Parathyroid adenoma (tissue), 2 donors: ENCODE data around the gene GADL1.

Source experiments
- H2AFZ ChIP-seq: fragments of 300-600 bp; sonication (generic); one replicate; pipeline ENCODE4 v1.7.0; 2017; ENCODE audit warnings: antibody characterized with exemption, mild to moderate bottlenecking
- H3K27ac ChIP-seq: fragments of 300-600 bp; sonication (generic); one replicate; pipeline ENCODE4 v1.7.0; 2017
- H3K27me3 ChIP-seq: fragments of 300-600 bp; sonication (generic); one replicate; pipeline ENCODE4 v1.7.0; 2017; ENCODE audit warnings: low read length; ENCODE audit not compliant: control insufficient read depth, insufficient read depth
- H3K36me3 ChIP-seq: fragments of 300-600 bp; sonication (generic); one replicate; pipeline ENCODE4 v1.7.0; 2017; ENCODE audit warnings: low read length; ENCODE audit not compliant: control insufficient read depth, insufficient read depth
- H3K4me1 ChIP-seq: fragments of 300-600 bp; sonication (generic); one replicate; pipeline ENCODE4 v1.7.0; 2017; ENCODE audit warnings: control low read depth
- H3K4me2 ChIP-seq: fragments of 300-600 bp; sonication (generic); one replicate; pipeline ENCODE4 v1.7.0; 2017; ENCODE audit warnings: low read length
- H3K4me3 ChIP-seq: fragments of 300-600 bp; sonication (generic); one replicate; pipeline ENCODE4 v1.7.0; 2017; ENCODE audit warnings: low read depth, low read length
- H3K79me2 ChIP-seq: fragments of 300-600 bp; sonication (generic); one replicate; pipeline ENCODE4 v1.7.0; 2017; ENCODE audit warnings: control low read depth
- H3K9ac ChIP-seq: fragments of 300-600 bp; sonication (generic); one replicate; pipeline ENCODE4 v1.7.0; 2017; ENCODE audit warnings: mild to moderate bottlenecking
- H3K9me3 ChIP-seq: fragments of 300-600 bp; sonication (generic); one replicate; pipeline ENCODE4 v1.7.0; 2017; ENCODE audit warnings: low read length; ENCODE audit not compliant: control insufficient read depth
- TF ChIP-seq, protein P1 (sequence below): fragments of 300-600 bp; sonication (generic); IDR thresholded peaks from one replicate; pipeline ENCODE4 v1.7.0; 2017; ENCODE audit warnings: antibody characterized with exemption, mild to moderate bottlenecking
- donor health status: primary hyperparathyroidism.

Gene GADL1

DNA sequence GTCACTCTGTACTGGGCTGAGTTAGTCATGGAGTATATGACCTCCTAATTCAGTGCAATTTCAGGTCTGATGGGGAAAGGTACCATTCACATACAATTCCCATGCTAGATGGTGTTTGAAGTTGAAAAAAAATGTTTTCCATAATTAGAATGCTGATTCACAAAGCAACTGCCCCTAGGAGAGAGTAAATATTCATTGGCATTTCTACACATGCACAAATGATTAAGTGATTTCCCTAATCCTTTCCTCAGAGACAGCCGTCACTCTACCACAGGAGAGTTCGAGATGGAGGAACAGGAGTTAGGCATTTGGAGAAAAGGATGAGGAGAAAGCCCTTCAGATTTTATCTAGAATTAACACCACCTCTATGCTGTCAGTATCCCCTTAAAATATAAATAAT lies 32.5 kb downstream of the GADL1 start:
- Histone ChIP-seq H2AFZ (no peak overlapping the region), H3K4me3 (no peak overlapping the region), H3K79me2 (no peaks in the 10 kb centered on the region), H3K27me3 (no peaks in the 10 kb centered on the region), H3K27ac (no peak overlapping the region), H3K36me3 (no peaks in the 10 kb centered on the region), H3K4me2 (no peak overlapping the region), H3K9ac (no peak overlapping the region), H3K9me3 (no peaks in the 10 kb centered on the region), H3K4me1 (no peaks in the 10 kb centered on the region)
- TF ChIP-seq, protein P1, sequence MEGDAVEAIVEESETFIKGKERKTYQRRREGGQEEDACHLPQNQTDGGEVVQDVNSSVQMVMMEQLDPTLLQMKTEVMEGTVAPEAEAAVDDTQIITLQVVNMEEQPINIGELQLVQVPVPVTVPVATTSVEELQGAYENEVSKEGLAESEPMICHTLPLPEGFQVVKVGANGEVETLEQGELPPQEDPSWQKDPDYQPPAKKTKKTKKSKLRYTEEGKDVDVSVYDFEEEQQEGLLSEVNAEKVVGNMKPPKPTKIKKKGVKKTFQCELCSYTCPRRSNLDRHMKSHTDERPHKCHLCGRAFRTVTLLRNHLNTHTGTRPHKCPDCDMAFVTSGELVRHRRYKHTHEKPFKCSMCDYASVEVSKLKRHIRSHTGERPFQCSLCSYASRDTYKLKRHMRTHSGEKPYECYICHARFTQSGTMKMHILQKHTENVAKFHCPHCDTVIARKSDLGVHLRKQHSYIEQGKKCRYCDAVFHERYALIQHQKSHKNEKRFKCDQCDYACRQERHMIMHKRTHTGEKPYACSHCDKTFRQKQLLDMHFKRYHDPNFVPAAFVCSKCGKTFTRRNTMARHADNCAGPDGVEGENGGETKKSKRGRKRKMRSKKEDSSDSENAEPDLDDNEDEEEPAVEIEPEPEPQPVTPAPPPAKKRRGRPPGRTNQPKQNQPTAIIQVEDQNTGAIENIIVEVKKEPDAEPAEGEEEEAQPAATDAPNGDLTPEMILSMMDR, result no peak

DNA sequence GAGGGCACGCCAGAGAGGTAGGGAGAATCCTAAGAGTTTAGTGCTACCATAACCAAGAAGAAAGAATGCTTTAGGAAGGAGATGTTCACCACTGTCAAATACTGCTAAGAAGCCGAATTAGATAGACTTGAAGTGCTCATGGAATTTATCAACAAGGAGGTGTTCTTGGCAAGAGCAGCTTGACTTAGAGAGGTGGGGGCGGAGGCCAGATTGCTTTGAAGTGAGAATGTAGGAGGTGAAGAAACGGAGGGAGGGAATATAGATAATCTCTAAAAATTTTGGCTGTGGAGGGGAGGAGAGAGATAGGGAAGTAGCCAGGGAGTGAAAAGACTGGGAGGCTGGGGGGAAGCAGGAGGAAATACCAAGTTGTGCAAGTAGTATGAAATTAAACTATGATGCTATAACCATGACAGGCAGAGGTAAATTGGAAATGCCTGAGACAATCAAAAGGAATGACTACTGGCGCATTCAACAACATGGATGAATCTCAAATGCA lies 35.5 kb downstream of the GADL1 start:
- Histone ChIP-seq H3K27me3 (no peaks in the 10 kb centered on the region), H3K36me3 (no peaks in the 10 kb centered on the region), H3K27ac (no peak overlapping the region), H3K9me3 (no peaks in the 10 kb centered on the region), H3K79me2 (no peaks in the 10 kb centered on the region), H3K4me3 (no peak overlapping the region), H3K4me2 (no peak overlapping the region), H2AFZ (no peak overlapping the region), H3K4me1 (no peaks in the 10 kb centered on the region), H3K9ac (no peak overlapping the region)
- TF ChIP-seq, protein P1, result no peak

DNA sequence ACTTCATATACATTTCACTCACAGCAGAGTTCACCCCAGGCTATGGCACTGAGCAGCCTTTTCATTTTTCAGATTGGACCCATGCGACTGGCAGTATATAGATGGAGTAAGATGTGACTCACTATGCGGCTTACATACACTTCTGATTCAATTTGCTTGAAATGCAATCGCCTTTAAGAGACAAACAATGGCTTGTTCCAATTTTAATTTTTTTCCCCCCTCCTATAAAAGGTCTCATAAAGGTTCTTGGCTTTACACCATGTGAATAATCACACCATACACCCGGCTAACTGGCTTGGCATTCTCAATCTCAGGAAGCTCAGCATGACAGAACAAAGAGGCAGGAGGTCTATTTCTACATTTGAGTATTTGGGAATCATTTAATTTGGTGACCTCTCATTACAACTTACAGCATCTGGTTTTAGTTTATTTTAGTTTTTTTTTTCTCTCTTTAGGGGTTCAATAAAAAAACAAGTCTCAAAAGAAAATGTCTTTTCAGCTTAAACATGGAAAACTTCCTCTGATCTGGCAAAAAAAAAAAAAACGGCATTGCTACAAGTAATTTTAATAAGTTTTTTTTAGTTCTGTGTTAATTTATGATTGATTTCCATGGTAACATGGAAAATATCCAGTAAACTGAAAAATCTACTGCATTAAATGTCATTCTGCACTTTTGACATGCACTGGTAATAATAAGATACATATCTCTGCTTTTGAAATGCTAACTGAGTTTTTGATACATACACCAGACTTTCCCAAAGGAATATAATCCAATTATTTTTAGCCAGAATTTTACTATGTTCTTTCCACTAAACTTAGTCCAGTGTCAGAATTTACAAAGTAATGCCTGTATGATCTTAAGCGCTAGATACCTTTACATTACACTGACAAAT lies 38.8 kb downstream of the GADL1 start:
- no peaks in the 10 kb centered on the region for H3K27me3 ChIP-seq
- no peak overlapping the region for H3K4me3 ChIP-seq
- H2AFZ ChIP-seq, result no peak overlapping the region
- H3K79me2 ChIP-seq, result no peaks in the 10 kb centered on the region
- H3K9ac ChIP-seq, result no peak overlapping the region
- no peaks in the 10 kb centered on the region for H3K4me1 ChIP-seq
- no peaks in the 10 kb centered on the region for H3K36me3 ChIP-seq
- H3K27ac ChIP-seq, result no peak overlapping the region
- H3K4me2 ChIP-seq, result no peak overlapping the region
- no peaks in the 10 kb centered on the region for H3K9me3 ChIP-seq
- TF ChIP-seq, protein P1, result no peak

DNA sequence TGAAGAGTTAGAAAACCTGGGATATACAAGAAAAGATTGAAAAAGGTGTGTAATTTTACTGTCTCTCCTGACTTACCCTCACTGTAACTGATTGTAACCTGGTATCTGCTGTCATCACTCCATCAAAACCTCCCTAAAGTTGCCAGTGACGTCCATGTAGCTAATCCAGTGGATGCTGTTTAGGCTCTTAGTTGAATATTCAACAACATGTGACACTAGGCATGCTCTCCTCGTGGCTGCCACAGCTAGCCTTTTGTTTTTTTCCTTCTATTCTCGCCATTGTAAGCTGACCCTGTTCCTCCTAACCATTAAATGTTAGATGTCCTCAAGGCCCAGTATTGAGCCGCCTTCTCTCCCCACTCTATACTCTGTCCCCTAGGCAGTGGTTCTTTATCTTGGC lies 41.6 kb downstream of the GADL1 start:
- no peak overlapping the region for H3K4me2 ChIP-seq
- no peaks in the 10 kb centered on the region for H3K27me3 ChIP-seq
- H3K4me1 ChIP-seq, result no peaks in the 10 kb centered on the region
- H3K9ac ChIP-seq, result no peak overlapping the region
- no peak overlapping the region for H2AFZ ChIP-seq
- no peaks in the 10 kb centered on the region for H3K9me3 ChIP-seq
- H3K4me3 ChIP-seq, result no peak overlapping the region
- H3K79me2 ChIP-seq, result no peaks in the 10 kb centered on the region
- H3K36me3 ChIP-seq, result no peaks in the 10 kb centered on the region
- TF ChIP-seq, protein P1, result no peak
- no peak overlapping the region for H3K27ac ChIP-seq
